Suppressor macrophage treated with lipopolysaccharide for 4 hours (primary cell): ENCODE measurements around the gene ITPKC.
"Not testable (repeated sequence)": the region's sequence is repeated elsewhere in the genome, so short reads cannot be mapped to it uniquely, and the experiment has no call there.

Experiments
- DNase-seq: peaks from one replicate; pipeline ENCODE4 v3.0.0-alpha.2; 2020

ITPKC gene

DNA sequence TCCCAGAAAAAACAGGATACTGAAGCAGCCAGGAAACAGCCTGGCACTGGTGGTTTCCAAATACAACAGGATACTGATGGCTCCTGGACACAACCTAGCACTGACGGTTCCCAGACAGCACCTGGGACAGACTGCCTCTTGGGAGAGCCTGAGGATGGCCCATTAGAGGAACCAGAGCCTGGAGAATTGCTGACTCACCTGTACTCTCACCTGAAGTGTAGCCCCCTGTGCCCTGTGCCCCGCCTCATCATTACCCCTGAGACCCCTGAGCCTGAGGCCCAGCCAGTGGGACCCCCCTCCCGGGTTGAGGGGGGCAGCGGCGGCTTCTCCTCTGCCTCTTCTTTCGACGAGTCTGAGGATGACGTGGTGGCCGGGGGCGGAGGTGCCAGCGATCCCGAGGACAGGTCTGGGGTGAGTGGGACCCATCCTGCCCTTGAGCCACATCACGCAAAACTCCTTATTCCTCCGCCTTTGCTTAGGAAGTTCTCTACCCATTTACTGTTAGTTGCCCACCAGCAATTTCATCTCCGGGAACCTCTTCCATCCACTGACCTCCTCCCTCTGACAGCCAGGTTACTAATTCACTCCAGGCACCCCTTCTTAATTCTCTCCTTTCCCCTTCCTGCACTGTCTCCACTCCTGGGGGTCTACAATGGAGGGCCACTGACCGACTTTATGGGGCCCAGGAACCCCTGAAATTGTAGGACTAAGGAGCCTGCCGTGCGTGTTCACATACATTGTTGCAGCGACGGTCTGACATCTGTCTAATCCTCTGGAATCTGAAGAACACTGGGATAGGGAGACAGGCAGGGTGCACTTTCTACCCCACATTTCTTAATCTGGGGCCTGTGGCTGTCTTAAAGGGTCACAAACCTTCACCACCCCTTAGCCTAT lies 1.2 kb downstream of the ITPKC start:
- DNase-seq = no peak

DNA sequence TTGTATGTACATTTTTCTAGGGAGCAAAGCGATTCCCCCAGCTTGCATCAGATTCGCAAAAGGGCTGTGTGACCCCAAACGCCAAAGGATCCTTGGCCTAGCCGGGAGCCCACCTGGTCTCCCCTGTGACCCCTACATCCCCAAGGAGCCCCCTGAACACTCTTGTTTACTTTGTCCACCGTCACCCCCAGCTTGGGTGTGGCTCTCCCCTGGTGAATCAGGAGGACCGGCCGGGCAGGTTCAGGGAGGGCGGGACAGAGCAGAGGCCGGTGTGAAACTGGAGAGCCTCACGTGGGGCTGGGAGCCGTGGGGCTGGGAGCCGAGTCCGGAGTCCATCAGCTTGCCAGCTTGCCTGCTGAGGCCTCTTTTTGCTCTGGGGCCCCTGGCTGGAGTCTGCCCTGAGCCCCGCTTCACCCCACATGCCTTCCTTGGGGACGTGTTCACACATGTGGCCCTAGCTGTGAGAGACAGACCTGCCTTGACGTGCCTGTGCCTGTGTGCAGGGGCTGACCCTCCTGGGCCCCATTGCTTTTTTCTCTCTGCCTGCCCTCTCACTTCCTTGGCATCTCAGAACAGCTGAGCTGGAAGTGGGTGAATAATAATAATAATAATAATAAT lies 2.0 kb downstream of the ITPKC start:
- DNase-seq = no peak

DNA sequence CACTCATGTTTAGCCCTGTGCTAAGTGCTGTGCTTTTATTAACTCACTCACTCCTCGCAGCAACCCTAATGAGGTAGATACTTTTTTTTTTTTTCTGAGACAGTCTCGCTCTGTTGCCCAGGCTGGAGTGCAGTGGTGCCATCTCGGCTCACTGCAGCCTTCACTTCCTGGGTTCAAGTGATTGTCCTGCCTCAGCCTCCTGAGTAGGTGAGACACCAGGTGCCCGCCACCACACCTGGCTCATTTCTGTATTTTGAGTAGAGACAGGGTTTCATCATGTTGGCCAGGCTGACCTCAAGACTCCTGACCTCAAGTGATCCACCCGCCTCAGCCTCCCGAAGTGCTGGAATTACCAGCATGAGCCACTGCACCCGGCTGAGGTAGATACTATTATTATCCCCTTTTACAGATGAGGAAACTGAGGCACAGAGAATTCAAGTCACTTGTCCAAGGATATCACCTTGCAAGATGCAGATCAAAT lies 2.5 kb downstream of the ITPKC start:
- no peak for DNase-seq

DNA sequence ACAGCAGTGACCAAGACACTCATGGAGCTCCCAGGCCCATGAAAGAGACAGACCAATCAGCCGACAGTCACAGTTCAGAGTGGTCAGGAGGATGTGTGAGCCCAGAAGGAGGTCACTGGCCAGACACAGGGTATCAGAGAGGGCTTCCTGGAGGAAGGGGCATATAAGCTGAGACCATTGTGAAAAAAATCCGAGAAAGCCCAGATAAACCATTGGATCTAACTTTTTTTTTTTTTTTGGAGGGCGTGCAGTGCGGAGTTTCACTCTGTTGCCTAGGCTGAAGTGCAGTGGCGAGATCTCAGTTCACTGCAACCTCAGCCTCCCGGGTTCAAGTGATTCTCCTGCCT lies 4.2 kb downstream of the ITPKC start:
- DNase-seq = no peak

DNA sequence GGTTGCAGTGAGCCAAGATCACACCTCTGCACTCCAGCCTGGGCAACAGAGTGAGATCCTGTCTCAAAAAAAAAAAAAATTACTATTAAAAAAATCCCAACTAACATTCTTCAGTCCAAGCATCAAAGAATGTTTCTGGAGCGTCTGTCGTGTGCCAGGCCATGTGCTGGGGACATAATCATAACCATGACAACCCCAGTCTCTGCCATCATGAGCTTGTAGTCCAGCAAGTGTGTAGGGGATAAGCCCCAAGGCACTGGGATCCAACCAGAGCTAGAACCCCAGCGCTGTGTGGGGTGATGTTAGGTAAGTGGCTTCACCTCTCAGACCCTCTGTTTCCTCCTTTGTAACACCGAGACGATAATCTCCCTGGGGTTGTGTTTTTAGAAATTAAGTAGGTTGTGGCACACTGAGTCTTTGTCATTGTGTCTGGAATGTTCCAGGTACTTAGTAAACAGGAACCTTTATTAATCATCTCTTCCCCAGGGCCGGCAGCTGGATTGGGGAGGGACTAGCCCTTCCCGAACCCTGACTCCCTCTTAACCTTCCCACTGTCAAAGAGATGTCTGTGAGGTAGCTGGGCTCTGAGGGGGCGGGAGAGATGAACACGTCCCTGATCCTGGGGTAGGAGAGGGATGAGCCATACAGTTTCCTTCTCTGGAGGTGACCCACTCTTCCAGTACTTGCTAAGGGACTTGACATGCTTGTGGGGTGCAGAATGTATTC lies 5.2 kb downstream of the ITPKC start:
- DNase-seq = no peak

DNA sequence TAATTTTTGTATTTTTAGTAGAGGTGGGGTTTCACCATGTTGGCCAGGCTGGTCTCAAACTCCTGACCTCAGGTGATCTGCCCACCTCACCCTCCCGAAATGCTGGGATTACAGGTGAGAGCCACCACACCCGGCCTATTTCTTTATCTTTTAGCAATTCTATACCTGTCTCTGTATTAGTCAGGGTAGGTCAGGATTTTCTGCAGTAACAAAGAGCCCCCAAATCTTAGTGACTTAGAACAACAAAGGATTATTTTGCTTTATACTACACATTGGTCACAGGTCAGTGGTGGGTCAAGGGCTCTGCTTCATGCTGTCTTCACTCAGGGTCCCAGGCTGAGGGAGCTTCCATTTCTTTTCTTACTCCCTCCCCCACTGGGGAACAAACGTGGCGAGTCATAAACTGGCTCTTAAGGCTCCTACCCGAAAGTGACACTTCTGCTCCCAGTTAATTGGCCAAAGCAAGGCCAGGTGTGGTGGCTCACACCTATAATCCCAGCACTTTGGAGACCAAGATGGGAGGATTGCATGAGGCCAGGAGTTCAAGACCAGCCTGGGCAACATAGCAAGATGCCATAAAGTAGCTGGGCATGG lies 6.8 kb downstream of the ITPKC start:
- no peak for DNase-seq

DNA sequence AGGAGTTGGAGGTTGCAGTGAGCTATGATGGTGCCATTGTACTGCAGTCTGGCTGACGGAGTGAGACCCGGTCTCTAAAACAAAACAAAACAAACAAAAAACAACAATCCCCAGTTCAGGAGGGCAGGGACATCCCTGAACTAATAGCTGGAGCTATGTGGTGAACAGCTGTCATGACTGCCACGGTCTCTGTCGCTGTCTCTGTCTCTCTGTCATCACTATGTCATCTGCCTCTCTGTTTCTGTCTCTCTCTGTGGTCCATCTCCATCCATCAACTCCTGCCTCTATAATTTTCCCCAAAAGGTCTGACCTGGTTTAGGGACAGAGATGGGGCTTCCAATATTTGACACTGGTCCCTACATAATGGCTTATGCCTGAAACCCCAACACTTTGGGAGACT lies 7.4 kb downstream of the ITPKC start:
- DNase-seq = no peak

DNA sequence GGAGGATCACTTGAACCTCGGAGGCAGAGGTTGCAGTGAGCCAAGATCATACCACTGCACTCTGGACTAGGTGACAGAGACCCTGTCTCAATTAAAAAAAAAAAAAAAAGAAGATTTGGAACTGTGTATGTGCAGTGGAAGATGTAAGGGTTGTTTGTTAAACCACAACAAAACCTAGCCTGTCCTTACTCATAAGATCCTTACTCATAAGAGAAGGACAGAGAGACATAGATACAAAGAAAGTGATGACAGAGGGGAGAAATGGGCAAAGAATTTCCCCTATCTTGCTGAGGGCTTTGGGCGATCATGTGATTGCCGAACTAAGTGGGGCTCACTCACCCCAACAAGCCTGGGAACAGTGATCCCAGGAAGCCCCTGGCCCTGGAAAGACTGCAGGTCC lies 7.9 kb downstream of the ITPKC start:
- DNase-seq = no peak

DNA sequence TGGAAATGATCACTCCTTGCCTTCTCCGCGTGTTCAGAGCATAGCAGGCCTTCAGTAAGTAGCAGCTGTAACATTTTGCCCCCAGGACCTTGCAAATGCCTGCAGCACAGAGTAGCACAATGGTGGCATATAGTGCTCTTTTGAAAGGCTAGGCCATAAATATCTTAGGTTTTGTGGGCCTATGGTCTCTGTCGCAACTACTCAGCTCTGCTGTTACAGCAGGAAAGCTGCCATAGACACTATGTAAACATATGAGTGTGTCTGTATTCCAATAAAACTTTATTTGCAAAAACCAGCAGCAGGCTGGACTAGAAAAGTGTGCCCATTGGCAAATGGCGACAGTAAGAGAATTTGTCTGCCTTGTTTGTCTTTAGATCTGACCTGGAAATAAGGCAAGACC lies 9.4 kb downstream of the ITPKC start:
- DNase-seq = no peak

DNA sequence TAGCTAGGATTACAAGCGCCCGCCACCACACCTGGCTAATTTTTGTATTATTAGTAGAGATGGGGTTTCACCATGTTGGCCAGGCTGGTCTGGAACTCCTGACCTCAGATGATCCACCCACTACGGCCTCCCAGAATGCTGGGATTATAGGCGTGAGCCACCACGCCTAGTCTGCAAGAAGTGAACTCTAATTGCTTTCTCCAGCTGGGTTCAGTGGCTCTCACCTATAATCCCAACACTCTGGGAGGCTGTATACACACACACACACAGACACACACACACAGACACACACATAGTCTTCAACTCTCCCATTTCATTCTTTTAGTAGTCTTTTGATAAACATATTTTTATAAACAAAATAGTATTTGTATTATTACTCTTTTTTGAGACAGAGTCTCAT lies 13.2 kb downstream of the ITPKC start:
- DNase-seq = not testable (repeated sequence)

DNA sequence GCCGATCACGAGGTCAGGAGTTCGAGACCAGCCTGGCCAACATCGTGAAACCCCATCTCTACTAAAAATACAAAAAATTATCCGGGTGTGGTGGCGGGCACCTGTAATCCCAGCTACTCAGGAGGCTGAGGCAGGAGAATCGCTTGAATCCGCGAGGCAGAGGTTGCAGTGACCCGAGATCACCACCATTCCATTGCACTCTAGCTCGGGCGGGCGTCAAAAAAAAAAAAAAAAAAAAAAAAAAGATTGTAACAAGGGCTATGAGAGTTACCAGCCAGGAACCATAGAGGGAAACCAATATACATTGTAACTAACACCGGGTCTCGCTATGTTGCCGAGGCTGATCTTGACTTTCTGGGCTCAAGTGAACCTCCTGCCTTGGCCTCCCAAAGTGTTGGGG lies 15.4 kb downstream of the ITPKC start:
- not testable (repeated sequence) for DNase-seq

DNA sequence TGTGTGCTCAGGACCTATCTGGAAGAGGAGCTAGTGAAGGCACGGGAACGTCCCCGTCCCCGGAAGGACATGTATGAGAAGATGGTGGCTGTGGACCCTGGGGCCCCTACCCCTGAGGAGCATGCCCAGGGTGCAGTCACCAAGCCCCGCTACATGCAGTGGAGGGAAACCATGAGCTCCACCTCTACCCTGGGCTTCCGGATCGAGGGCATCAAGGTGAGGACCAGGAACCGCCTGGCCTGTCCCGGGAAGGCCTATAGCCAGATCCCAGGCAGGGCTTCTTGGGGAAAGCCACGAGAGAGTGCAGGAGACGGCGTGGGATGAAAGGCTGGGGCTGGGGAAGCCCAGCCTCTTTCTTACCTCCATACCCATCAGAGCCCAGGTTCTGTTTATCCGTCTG lies 16.2 kb downstream of the ITPKC start:
- DNase-seq = no peak

DNA sequence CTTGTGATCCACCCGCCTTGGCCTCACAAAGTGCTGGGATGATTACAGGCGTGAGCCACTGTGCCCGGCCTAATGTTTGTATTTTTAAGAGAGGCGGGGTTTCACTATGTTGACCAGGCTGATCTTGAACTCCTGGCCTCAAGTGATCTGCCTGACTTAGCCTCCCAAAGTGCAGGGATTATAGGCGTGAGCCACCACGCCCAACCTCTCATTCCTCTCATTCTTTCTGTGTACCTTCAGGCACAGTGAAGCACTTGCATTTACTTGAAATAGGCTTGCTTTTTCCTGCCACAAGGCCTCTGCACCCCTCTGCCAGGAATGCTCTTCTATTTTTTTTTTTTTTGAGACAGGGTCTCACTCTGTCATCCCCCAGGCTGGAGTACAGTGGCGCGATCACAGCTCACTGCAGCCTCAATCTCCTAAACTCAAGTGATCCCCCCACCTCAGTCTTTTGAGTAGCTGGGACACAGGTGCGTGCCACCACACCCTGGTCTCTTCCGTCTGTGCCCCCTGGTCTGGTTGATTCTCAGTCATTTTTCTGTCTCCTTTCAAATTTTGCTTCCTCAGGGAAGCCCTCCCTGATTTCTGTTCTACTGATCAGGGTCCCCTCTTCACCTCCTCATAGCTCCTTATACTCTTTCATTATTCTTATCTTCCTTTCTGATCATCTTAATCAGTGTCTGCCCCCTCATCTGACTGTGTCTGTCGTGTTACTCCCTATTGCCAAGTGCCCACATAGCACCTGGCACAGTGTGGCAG lies 18.3 kb downstream of the ITPKC start:
- no peak for DNase-seq

DNA sequence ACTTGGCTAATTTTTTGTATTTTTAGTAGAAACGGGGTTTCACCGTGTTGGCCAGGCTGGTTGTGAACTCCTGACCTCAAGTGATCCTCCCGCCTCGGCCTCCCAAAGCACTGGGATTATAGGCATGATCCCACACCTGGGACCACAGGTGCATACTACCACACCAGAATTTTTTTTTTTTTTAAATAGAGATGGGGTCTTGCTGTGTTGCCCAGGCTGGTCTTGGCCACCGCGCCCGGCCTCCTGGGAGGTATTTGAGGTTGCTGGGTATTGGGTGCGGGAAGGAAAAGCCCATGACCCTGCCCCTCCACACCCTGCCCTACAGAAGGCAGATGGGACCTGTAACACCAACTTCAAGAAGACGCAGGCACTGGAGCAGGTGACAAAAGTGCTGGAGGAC lies 19.7 kb downstream of the ITPKC start:
- DNase-seq = no peak

DNA sequence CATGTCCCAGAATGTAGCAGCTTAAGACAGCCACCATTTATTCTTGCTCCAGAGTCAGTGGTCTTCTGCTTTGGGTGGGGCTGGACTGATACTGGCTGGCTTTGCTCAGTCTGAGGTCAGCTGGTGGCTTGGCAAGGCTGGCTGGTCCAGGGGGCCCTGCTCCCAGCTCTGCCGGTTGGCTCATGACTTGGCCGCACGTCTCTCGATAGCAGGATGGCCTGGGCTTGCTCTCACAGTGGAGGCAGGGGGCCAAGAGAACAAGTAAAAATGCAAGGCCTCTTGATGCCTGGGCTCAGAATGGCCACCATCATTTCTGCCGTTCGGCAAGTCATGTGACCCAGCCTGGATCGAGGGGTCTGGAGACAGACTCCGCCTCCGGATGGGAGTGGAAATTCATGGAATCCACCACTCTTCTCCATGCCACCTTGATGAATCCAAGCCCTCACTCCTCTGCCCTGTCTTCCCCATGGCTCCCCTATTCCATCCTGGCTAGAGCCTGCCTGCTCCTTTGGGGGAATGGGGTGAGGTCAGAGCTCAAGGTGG lies 20.3 kb downstream of the ITPKC start:
- DNase-seq = no peak

DNA sequence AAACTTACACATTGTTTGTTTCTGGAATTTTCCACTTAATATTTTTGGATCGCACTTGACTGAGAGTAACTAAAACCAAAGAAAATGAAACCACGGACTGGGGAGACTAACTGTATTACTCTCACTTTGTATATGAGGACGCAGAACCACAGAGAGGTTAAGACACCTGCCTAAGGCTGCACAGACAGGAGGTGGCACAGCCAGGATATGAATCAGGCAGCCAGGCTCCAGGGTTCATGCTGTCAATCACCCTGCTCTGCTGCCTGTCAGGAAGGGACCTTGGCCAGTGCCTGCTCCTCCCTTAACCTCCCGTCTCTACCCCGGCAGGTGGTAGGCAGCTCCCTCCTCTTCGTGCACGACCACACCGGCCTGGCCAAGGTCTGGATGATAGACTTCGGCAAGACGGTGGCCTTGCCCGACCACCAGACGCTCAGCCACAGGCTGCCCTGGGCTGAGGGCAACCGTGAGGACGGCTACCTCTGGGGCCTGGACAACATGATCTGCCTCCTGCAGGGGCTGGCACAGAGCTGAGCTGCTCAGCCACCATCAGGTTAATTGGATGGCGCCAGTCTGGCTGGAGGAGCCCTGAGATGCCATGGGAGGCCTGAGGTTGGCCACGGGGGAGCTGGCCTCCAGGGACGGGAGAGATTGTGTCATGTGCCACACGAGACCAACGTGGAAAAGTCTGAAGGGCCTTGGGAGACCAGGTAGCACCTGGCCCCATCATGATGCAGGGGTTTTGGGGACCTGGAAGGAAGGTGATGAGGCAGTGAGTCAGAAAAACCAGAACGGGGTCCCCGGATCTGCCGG lies 22.3 kb downstream of the ITPKC start:
- DNase-seq = no peak

DNA sequence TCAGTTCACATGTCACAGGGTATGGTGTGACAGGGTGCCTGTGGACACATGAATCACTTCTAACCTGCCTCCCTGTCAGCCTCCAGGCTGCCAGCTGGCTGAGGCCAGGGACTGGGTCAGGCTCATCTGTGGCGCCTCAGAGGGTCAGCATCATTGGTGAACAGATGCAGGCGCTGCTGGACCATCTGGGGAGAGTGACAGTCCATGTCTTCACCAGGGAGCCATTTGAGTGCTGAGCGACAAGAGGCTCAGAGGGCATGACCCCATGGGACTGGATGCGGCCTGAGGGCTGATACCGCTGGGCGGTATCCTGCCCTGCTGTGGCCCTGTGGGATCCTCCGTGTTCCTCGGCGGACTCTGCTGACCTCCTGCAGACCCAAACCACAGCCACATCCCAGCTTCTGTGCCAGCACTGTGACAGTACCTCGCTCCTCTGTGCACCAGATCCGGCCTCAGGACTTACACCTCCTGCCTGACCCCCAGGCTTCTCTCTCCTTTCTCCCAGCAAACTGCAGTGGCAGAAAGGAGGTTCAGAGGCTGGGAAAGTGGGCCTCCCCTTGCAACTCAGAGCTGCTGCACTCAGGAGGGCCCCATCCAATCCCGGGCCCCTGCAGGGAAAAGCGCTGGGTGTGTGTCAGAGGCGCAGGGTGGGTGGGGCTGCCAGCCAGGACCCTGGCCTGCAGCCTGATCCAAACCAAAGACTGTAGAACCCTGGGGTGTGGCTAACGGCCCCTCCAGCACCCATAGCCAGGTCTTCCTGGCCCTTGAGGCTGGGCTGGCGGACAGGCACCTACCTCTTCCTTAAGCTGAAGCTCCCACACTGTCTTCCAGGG lies 23.2 kb downstream of the ITPKC start:
- no peak for DNase-seq

DNA sequence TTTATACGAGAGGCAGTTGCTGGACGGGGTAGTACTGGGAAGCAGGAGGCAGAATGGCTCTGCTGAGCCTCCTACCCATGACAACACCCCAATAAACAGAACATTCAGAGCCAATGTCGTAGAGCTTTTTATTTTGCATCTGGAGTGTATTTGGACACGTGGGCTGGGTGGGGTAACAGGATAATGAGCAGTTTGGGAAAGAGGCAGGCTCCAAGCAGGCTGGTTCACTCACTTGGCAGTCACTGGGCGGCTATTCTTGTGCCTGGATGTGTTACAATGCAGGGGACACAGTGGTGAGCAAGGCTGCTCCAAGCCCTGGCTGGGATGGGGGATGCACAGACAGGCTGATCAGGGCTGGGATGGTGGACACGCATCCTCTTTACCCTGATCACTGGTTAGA lies 23.8 kb downstream of the ITPKC start:
- no peak for DNase-seq

DNA sequence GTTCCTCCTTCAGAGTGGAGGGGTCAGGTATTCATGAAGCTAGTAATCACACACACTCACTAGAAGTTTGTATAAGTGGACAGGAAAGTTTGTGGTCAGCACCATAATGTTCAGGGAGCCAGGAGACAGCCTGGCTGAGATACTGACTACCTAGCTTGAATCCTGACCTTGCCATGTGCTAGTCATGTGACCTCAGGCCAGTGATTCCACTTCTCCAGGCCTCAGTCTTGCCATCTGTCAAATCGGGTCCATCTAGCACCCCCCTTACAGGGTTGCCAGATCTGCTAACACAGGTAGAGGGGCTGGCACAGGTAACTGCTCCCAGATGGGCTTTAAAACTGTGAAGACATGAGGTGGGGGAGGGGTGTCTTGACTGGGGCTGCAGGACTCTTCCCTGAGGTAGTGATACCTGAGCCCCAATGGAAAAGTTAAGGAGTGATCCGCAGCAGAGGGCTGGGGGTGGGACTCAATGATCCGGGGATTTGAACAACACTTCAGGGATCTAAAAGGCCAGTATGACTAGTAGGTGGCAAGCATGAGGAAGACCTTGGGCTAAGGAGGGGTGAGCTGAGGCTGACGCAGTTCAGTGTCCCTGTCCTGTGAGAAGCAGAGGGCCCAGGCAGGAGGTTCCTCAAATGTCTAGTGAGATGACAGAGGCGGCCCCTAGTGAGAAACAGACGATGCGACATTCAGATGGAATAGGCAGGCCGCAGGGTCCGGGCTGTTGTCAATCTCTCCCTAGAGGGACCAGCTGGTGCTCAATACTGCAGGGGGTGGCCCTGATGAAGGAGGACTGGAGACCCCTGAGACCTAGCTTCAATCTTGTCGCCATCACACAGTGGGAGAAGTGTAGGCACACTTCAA lies 24.8 kb downstream of the ITPKC start:
- peak; percentile 35 for DNase-seq

DNA sequence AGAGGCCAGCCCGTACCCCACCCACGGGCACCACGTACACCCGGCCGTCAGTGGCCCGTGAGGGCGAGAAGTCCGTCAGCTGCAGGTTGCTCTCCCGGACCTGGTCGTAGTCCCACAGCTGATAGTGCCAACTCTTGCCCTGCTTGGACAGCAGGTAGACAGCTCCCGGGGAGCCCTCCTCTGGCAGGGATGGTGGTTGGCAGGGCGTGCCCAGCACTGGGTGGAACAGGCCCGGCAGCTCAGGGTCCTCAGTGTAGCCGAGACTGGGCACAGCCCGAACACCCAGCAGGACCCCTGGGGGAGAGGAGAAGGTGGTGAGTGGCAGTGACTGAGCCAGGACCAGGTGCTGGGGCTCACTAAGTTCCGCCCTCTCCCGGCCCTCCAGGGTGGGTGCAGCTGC lies 25.6 kb downstream of the ITPKC start:
- DNase-seq = no peak
